Gastrocnemius medialis (tissue), 4 donors: ENCODE results near the gene MCM5.

ENCODE experiments used
- POLR2A ChIP-seq, 2 donors: fragments of 450-650 bp; IDR thresholded peaks; one replicate each; pipeline ENCODE4 v1.6.1; 2017; ENCODE audit warnings: antibody characterized with exemption in 2 of 2, mild to moderate bottlenecking in 2 of 2, moderate library complexity in 2 of 2
- TF ChIP-seq, protein P1 (sequence below), 5 experiments: fragments of 450-650 bp in 3 of 5; fragments of 200-600 bp in 2 of 5; sonication (generic) in 2 of 5; IDR thresholded peaks in 4 of 5; conservative IDR thresholded peaks in 1 of 5; 1 replicate in 4 of 5; 2 replicates in 1 of 5; pipeline ENCODE4 v1.5.1; 2016 to 2019; ENCODE audit warnings: antibody characterized with exemption in 5 of 5, mild to moderate bottlenecking in 3 of 5, moderate library complexity in 3 of 5

GRCh38 chr22:35400501-35400790, 506 bp downstream of the MCM5 start:
- TF ChIP-seq, protein P1, sequence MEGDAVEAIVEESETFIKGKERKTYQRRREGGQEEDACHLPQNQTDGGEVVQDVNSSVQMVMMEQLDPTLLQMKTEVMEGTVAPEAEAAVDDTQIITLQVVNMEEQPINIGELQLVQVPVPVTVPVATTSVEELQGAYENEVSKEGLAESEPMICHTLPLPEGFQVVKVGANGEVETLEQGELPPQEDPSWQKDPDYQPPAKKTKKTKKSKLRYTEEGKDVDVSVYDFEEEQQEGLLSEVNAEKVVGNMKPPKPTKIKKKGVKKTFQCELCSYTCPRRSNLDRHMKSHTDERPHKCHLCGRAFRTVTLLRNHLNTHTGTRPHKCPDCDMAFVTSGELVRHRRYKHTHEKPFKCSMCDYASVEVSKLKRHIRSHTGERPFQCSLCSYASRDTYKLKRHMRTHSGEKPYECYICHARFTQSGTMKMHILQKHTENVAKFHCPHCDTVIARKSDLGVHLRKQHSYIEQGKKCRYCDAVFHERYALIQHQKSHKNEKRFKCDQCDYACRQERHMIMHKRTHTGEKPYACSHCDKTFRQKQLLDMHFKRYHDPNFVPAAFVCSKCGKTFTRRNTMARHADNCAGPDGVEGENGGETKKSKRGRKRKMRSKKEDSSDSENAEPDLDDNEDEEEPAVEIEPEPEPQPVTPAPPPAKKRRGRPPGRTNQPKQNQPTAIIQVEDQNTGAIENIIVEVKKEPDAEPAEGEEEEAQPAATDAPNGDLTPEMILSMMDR (IDR thresholded peaks at IDR 0.05 in 4 of 5, conservative IDR thresholded peaks at IDR 0.05 in 1 of 5) = no peak
- no peak for TF ChIP-seq POLR2A (IDR thresholded peaks at IDR 0.05)
